Measurements from ENCODE around the gene SERPINI1.

GRCh38 chr3:167740961-167741587 is 5.6 kb downstream of the SERPINI1 start:
- TF ChIP-seq CTCF (IDR thresholded peaks at IDR 0.05 in 8 of 11, conservative IDR thresholded peaks at IDR 0.05 in 3 of 11) (peak in 7 of 11 experiments; percentile 11 to 48 (median 29)), POLR2A (IDR thresholded peaks at IDR 0.05) (no peak)

Measured in spleen (tissue), 7 donors.